DOHH2 (cell line): ENCODE results near the gene SEPHS2.

Experiments
- H3F3A ChIP-seq: fragments of 200-600 bp; sonication (generic), shearing (Covaris generic); 2 replicates; pipeline ENCODE4 v1.6.0; 2016; ENCODE audit warnings: antibody characterized with exemption, mild to moderate bottlenecking; ENCODE audit not compliant: control insufficient read depth, insufficient read depth
- H3K27ac ChIP-seq: fragments of 200-600 bp; sonication (generic); 2 replicates; pipeline ENCODE4 v1.5.1; 2014; ENCODE audit warnings: low read depth, mild to moderate bottlenecking, low read length, moderate library complexity
- H3K27me3 ChIP-seq: fragments of 200-600 bp; sonication (generic); 2 replicates; pipeline ENCODE4 v1.6.1; 2014; ENCODE audit warnings: mild to moderate bottlenecking, low read length, mixed read lengths; ENCODE audit not compliant: control insufficient read depth
- H3K36me3 ChIP-seq: fragments of 200-600 bp; sonication (generic); 2 replicates; pipeline ENCODE4 v1.6.1; 2014; ENCODE audit warnings: mild to moderate bottlenecking, low read length, moderate library complexity, mixed read lengths; ENCODE audit not compliant: control insufficient read depth
- H3K4me1 ChIP-seq: fragments of 200-600 bp; sonication (generic); 2 replicates; pipeline ENCODE4 v1.6.1; 2014; ENCODE audit warnings: mild to moderate bottlenecking, low read length, mixed read lengths; ENCODE audit not compliant: control insufficient read depth
- H3K4me2 ChIP-seq: fragments of 200-600 bp; sonication (generic); 2 replicates; pipeline ENCODE4 v1.6.0; 2014; ENCODE audit warnings: mild to moderate bottlenecking, low read length, moderate library complexity
- H3K4me3 ChIP-seq: fragments of 200-600 bp; sonication (generic); 2 replicates; pipeline ENCODE4 v1.5.1; 2014; ENCODE audit warnings: mild to moderate bottlenecking, low read length, mixed read lengths
- H3K79me2 ChIP-seq: fragments of 200-600 bp; sonication (generic); 2 replicates; pipeline ENCODE4 v1.6.1; 2014; ENCODE audit warnings: mild to moderate bottlenecking, low read length, mixed read lengths; ENCODE audit not compliant: control insufficient read depth
- H3K9me2 ChIP-seq: fragments of 200-600 bp; sonication (generic); replicated peaks from 2 replicates; pipeline ENCODE4 v1.6.1; 2014; ENCODE audit warnings: mild to moderate bottlenecking, low read length, mixed read lengths; ENCODE audit not compliant: control insufficient read depth
- H3K9me3 ChIP-seq: fragments of 200-600 bp; sonication (generic); 2 replicates; pipeline ENCODE4 v1.6.1; 2014; ENCODE audit warnings: antibody characterized with exemption, low read length, mixed read lengths; ENCODE audit not compliant: control insufficient read depth, insufficient read depth
- H4K20me1 ChIP-seq: fragments of 200-600 bp; sonication (generic); 2 replicates; pipeline ENCODE4 v1.6.0; 2014; ENCODE audit warnings: low read depth, mild to moderate bottlenecking, antibody characterized with exemption, low read length, moderate library complexity; ENCODE audit not compliant: control insufficient read depth, insufficient read depth
- EZH2phosphoT487 ChIP-seq: fragments of 200-600 bp; sonication (generic); IDR thresholded peaks from 2 replicates; pipeline ENCODE4 v1.6.1; 2017; ENCODE audit warnings: borderline replicate concordance, mild to moderate bottlenecking, antibody characterized with exemption, low read length, moderate library complexity, mixed read lengths
- TF ChIP-seq, protein P1 (sequence below): fragments of 200-600 bp; sonication (generic); IDR thresholded peaks from one replicate; pipeline ENCODE4 v1.5.1; 2014; ENCODE audit warnings: antibody characterized with exemption, mild to moderate bottlenecking, low read depth, low read length; ENCODE audit not compliant: poor library complexity, severe bottlenecking

The SEPHS2 gene

GRCh38 chr16:30416047-30416603 lies 29.5 kb downstream of the SEPHS2 start:
- Histone ChIP-seq H3K36me3 (peaks cover 56% of the 10 kb centered on the region), H3K27ac (no peak overlapping the region), H3K4me3 (no peak overlapping the region)

DNA sequence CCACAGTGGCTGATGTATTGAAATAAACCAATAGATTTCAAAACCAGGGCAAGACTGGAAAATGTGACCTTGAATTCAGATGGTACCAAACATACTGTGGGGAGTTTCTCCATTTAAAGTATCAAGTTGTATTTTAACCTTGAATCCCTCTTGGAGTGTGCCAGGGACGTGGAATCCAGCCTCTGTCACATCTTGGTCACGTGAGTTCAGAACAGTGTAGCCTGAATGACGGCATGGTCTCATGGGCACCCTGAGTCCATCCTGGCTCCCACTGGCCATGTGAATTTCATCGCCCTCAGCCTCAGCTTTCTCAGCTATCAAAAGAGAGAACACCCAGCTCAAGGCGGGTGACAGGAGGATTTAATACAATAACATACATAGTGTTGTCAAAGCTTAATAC lies 31.5 kb downstream of the SEPHS2 start:
- peaks cover 51% of the 10 kb centered on the region for H3K36me3 ChIP-seq
- no peak overlapping the region for H3K4me2 ChIP-seq
- peaks cover 35% of the 10 kb centered on the region for H3K79me2 ChIP-seq
- no peak overlapping the region for H3K27ac ChIP-seq
- H3K9me2 ChIP-seq, result no peaks in the 10 kb centered on the region
- H3F3A ChIP-seq, result peaks cover 20% of the 10 kb centered on the region
- no peak overlapping the region for H3K4me3 ChIP-seq
- no peaks in the 10 kb centered on the region for H3K9me3 ChIP-seq
- no peaks in the 10 kb centered on the region for H3K27me3 ChIP-seq
- no peaks in the 10 kb centered on the region for H4K20me1 ChIP-seq
- H3K4me1 ChIP-seq, result peaks cover 26% of the 10 kb centered on the region
- TF ChIP-seq, protein P1, sequence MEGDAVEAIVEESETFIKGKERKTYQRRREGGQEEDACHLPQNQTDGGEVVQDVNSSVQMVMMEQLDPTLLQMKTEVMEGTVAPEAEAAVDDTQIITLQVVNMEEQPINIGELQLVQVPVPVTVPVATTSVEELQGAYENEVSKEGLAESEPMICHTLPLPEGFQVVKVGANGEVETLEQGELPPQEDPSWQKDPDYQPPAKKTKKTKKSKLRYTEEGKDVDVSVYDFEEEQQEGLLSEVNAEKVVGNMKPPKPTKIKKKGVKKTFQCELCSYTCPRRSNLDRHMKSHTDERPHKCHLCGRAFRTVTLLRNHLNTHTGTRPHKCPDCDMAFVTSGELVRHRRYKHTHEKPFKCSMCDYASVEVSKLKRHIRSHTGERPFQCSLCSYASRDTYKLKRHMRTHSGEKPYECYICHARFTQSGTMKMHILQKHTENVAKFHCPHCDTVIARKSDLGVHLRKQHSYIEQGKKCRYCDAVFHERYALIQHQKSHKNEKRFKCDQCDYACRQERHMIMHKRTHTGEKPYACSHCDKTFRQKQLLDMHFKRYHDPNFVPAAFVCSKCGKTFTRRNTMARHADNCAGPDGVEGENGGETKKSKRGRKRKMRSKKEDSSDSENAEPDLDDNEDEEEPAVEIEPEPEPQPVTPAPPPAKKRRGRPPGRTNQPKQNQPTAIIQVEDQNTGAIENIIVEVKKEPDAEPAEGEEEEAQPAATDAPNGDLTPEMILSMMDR, result no peak
- no peak for TF ChIP-seq EZH2phosphoT487

More at GRCh38 chr16:30416047-30416603, 29.5 kb downstream of the SEPHS2 start:
- Histone ChIP-seq H4K20me1 (no peaks in the 10 kb centered on the region), H3K79me2 (peaks cover 30% of the 10 kb centered on the region), H3K4me1 (peaks cover 17% of the 10 kb centered on the region), H3K9me3 (no peaks in the 10 kb centered on the region), H3K4me2 (no peak overlapping the region), H3K9me2 (no peaks in the 10 kb centered on the region), H3F3A (peaks cover 34% of the 10 kb centered on the region), H3K27me3 (no peaks in the 10 kb centered on the region)
- no peak for TF ChIP-seq EZH2phosphoT487
- TF ChIP-seq, protein P1, result no peak

DNA sequence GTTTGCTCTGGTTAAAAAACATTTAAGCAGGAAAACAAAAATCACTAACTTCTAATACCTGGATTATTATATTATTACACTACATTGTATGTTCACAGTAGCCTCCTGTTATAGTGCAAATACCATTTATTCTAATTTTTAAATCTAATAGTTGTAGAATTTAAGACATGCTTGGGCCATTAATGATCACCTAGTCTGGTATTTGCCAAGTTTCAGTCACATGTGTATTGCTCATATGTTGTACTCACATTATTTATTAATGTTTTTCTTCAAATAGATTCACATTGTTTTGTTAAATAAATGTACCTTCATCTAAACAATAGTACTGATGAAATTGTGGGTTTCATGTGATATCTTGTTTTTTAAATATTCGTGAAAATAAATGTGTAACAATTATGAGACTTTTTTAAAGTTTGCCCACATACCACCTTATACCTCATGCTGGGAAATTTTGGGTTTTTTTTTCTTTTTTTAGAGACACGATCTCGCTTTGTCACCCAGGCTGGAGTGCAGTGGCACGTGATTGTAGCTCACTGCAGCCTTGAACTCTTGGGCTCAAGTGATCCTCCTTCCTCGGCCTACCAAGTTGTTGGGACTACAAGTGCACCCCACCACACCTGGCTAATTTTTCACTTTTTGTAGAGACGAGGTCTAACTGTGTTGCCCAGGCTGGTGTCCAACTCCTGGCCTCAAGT lies 32.4 kb downstream of the SEPHS2 start:
- Histone ChIP-seq H4K20me1 (no peaks in the 10 kb centered on the region), H3K27ac (no peak overlapping the region), H3F3A (peaks cover 19% of the 10 kb centered on the region), H3K4me1 (peaks cover 29% of the 10 kb centered on the region), H3K9me3 (no peaks in the 10 kb centered on the region), H3K4me3 (no peak overlapping the region), H3K79me2 (peaks cover 36% of the 10 kb centered on the region), H3K9me2 (no peaks in the 10 kb centered on the region), H3K27me3 (no peaks in the 10 kb centered on the region), H3K4me2 (no peak overlapping the region), H3K36me3 (peaks cover 42% of the 10 kb centered on the region)
- no peak for TF ChIP-seq EZH2phosphoT487
- TF ChIP-seq, protein P1, result no peak
